Renal cortex interstitium (tissue), 11 donors: ENCODE measurements around the gene BRF1. TPM values are rescaled to one million over a fixed set of nuclear protein-coding genes. Genes with fewer than 3 reads are reported as not detected.

Source experiments
- DNase-seq, 11 donors: peaks; one replicate each; pipeline ENCODE4 v3.0.0-alpha.2; 2013; ENCODE audit warnings: low read depth in 9 of 11, low spot score in 4 of 11; ENCODE audit errors: extremely low read depth in 1 of 11
- polyA plus RNA-seq, 3 donors: library from polyadenylated mRNA; unstranded; fragments of 120-200 nt; gene quantifications; one replicate each; pipeline ENCODE4 v1.2.1, GENCODE V29; 2013; ENCODE audit not compliant: insufficient read length in 3 of 3

Gene BRF1
- polyA plus RNA-seq, 3 donors: 24.8 to 40.0 (median 36.0) TPM

- no peak for DNase-seq
Measured at GRCh38 chr14:105250986-105251385, 49.8 kb downstream of the BRF1 start.

GRCh38 chr14:105250008-105250366, 50.8 kb downstream of the BRF1 start:
- no peak for DNase-seq

GRCh38 chr14:105249182-105250007, 51.4 kb downstream of the BRF1 start:
- DNase-seq: peak in 1 of 11 donors; percentile 16

- DNase-seq: peak; percentile 56 to 81 (median 78)
Measured at GRCh38 chr14:105248368-105249181, 52.2 kb downstream of the BRF1 start, which contains the start of gene BTBD6. BTBD6 (plus strand) TSS chr14:105248533; CDS start chr14:105248712, 179 bp downstream.

DNA sequence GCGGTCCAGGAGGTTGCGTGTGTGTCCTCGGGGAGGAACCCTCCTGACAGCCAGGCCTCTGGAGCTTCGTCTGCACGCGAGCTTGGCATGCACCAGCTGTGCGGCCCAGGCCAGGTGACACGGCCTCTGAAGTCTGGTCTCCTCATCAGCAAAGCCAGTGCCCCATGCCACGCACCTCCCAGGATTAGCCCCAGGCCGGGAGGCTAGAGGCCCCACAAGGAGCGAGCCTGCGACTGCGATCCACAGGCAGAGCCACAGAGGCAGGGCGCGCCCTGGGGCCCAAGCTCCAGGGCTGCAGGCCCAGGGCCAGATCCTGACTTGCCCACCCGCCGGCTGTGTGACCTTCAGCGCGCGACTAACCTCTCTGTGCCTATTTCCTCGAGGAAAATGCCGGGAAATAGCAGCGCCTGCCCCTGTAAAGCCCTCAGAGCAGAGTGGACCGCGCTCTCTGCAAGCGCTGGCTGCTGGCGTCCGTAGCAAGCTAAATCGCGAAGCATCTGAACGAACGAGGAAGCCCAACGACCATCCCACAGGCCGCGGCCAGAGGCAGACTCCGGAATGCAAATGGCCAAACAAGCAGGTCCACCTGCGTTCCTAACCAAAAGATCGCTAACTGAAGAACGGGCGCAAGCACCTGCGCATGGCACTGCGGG, 53.0 kb downstream of the BRF1 start:
- no peak for DNase-seq

DNA sequence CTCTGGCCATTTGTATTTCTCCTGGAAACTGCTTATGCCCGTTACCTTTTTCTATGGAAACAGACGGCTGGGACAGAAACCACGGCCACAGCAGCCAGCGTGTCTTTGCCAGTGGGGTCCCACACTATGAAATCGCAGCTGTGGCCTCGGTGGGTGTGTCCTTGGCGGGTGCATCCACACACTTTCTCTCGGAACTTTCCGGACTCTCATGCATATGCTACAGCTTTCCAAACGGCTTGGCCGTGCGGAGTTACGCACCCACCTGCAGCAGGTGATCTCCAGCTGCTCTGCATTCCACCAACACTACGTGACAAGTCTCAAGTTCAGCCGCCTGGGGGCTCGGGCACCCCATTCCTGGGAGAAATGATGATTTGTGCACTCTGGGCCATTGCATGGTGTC, 53.8 kb downstream of the BRF1 start:
- no peak for DNase-seq

- no peak for DNase-seq
Measured at GRCh38 chr14:105244334-105244733, 56.5 kb downstream of the BRF1 start.

GRCh38 chr14:105241641-105242040, 59.2 kb downstream of the BRF1 start:
- no peak for DNase-seq

DNA sequence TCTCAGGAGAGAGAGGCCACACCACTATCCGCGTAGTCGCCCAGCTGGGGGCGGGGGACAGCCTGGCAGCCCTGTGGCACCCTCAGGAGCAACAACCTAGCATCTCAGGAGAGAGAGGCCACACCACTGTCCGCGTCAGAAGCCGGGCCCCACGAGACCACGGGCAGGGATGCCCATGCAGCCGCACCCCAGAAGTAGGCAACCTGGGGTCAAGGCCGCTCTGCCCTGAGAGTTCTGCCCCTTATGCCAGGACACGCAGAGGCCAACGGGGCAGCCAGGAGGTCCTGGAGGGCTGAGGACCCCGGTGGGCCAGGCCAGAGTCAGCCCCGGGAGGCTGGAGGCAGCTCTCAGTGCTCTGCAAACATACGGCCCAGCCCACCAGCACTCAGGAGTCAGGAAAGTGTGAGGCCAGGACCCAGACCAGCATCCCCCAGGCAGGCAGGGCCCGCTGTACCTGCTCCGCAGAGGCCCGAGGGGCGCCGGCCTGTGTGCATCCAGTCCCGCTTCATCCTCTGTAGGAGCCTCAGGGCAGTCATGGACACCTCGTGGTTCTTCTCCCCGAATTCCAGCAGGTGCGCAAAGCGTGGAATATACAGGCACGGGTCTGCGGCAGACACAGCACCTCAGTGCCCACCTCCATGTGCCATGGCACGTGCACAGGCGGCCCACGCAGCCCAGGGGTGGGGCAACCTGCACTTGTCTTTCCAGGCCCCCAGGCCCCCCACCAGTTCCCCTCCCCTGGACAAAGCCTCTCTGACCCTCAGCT, 59.8 kb downstream of the BRF1 start:
- DNase-seq: no peak

GRCh38 chr14:105229099-105229655, 71.6 kb downstream of the BRF1 start:
- DNase-seq: no peak

- no peak for DNase-seq
Measured at GRCh38 chr14:105228562-105228961, 72.2 kb downstream of the BRF1 start.

DNA sequence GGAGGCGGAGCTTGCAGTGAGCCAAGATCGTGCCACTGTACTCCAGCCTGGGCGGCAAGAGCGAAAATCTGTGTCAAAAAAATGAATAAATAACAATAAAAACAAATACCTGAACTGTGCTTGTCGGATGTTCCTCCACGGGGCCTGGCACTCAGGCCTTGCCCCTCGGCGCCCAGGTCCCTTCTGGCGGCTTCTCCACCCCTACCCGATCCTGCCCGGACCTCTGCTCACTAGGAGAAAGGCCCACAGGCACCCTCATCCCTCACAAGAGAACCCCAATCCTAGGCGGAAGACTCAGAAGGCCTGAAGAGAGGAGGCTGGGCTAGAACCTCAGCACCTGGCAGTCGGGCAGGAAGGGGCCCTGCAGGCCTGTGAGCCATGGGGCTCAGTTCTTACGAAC, 73.5 kb downstream of the BRF1 start:
- no peak for DNase-seq

DNA sequence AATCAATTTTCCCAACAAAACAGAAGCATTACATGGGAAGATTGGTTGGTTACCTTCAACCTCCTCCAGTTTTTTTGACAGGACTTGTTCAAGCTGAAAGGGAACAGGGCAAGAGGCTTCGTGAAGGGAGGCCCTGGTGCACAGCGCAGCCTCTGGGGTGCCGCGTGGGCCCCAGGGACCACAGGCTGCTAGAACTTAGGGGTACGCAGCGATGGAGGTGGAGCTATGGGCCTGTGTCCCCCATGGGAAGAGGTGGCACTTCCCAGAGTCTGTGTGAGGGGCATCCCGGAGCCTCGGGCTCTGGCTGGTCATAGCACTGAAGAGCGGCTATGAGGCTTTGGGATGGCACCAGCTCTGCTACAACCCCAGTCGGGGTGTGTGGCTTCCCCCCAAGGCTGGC, 74.6 kb downstream of the BRF1 start:
- no peak for DNase-seq

- DNase-seq: peak in 1 of 11 donors; percentile 53
Measured at GRCh38 chr14:105224845-105225570, 75.8 kb downstream of the BRF1 start.

DNA sequence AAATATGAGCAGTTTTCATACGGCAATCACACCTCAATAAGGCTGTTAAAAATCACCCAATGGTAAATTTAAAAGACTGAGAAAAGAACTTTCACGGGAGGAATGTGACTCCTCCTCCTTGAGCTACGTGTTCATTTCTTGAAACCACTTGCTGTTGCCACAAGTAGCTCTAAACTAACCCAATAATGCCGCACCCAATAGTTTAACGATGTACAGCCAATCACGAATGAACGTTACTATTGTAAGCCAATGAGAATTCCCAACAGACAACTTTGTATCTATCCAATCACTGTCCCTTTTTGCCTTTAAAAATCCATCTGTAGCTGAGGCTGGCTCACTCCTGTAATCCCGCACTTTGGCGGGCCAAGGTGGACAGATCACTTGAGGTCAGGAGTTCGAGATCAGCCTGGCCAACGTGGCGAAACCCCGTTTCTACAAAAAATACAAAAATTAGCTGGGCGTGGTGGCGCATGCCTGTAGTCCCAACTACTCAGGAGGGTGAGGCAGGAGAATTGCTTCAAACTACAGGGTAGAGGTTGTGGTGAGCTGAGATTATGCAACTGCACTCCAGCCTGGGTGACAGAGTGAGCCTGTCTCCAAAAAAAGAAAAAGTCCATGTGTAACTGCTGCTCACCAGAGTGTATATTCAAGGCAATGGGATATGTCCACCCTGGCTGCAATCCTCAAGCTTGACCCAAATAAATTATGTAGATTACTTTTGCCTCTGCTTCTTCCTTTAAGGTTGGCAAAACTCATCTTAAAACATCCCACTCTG, 76.8 kb downstream of the BRF1 start:
- DNase-seq: no peak

GRCh38 chr14:105223260-105223659, 77.5 kb downstream of the BRF1 start:
- DNase-seq: peak in 1 of 11 donors; percentile 38

DNA sequence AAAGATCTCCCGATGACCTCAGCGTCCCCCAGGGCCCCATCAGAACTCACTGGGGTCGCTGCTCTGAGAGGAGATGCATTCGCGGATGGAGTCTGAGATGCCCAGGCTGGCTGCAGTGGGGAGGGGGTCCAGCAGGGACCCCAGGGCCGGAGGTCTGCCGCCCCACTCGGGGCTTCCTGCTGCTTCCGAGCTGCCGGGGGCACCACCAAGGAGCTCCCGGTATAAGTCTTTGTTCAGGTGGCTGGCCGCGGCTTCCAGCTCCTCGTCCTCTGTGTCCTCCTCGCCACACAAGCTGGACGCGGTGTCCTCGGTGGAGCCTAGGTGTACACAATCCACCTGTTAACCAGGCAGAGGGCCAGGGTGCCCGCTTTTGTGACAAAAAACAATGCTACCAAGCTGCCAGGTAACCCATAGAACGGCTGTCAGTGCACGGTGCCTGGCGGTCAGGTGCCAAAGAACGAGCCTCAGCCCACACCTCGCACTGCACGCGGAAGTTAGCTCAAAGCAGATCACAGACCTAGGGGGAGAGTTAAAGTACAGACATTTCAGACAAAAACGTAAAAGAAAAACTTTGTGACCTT, 79.1 kb downstream of the BRF1 start:
- no peak for DNase-seq
